Measurements from ENCODE around the gene KCNN1.

Gene KCNN1

DNA sequence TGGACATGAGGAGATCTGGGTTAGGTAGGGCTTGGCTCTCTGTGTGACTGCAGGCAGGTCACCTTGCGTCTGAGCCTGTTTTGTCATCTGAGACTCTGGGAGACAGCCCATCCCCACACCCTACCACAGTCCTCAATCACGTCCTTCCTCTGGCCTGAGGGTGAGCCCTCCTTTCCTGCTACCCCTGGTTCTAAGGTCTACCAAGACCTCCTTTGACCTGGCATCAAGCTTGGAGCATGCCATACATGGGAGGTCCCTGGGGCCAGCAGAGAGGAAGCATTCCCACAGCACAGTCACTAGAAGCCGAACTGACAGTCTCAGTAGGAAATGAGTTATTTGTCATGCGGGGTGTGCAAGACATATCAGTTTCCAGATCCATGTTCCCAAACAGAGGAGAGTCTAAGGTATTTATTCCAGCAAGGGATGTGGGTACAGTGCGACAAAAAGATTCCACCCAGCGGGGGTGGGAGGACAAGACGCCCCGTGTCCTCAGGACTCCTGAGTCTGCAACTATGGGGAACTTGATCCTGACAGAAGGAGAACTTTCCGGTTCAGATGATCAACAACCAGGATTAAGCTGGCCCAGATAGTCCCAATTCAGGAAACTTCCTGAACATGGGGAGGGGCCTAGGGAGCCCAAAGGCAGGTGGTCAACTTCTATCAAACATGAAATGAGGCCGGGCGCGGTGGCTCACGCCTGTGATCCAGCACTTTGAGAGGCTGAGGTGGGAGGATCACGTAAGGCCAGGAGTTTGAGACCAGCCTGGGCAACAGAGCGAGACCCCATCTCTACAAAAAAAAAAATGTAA, 50.6 kb downstream of the KCNN1 start:
- no peak for DNase-seq (ENCODE audit: low read depth)
- no peak overlapping the region for H3K4me3 ChIP-seq (ENCODE audit: low read depth, low read length)
- no peak for TF ChIP-seq POLR2A (IDR thresholded peaks at IDR 0.05; ENCODE audit: extremely low read depth, insufficient read length)
- TF ChIP-seq, protein P1, sequence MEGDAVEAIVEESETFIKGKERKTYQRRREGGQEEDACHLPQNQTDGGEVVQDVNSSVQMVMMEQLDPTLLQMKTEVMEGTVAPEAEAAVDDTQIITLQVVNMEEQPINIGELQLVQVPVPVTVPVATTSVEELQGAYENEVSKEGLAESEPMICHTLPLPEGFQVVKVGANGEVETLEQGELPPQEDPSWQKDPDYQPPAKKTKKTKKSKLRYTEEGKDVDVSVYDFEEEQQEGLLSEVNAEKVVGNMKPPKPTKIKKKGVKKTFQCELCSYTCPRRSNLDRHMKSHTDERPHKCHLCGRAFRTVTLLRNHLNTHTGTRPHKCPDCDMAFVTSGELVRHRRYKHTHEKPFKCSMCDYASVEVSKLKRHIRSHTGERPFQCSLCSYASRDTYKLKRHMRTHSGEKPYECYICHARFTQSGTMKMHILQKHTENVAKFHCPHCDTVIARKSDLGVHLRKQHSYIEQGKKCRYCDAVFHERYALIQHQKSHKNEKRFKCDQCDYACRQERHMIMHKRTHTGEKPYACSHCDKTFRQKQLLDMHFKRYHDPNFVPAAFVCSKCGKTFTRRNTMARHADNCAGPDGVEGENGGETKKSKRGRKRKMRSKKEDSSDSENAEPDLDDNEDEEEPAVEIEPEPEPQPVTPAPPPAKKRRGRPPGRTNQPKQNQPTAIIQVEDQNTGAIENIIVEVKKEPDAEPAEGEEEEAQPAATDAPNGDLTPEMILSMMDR (IDR thresholded peaks at IDR 0.05; ENCODE audit: low read depth, low read length) = no peak
- no peak for TF ChIP-seq MYC (IDR thresholded peaks at IDR 0.05; ENCODE audit: low read depth, low read length)
- TF ChIP-seq, protein P2, sequence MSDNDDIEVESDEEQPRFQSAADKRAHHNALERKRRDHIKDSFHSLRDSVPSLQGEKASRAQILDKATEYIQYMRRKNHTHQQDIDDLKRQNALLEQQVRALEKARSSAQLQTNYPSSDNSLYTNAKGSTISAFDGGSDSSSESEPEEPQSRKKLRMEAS (IDR thresholded peaks at IDR 0.05; ENCODE audit: low read depth, low read length) = no peak

DNA sequence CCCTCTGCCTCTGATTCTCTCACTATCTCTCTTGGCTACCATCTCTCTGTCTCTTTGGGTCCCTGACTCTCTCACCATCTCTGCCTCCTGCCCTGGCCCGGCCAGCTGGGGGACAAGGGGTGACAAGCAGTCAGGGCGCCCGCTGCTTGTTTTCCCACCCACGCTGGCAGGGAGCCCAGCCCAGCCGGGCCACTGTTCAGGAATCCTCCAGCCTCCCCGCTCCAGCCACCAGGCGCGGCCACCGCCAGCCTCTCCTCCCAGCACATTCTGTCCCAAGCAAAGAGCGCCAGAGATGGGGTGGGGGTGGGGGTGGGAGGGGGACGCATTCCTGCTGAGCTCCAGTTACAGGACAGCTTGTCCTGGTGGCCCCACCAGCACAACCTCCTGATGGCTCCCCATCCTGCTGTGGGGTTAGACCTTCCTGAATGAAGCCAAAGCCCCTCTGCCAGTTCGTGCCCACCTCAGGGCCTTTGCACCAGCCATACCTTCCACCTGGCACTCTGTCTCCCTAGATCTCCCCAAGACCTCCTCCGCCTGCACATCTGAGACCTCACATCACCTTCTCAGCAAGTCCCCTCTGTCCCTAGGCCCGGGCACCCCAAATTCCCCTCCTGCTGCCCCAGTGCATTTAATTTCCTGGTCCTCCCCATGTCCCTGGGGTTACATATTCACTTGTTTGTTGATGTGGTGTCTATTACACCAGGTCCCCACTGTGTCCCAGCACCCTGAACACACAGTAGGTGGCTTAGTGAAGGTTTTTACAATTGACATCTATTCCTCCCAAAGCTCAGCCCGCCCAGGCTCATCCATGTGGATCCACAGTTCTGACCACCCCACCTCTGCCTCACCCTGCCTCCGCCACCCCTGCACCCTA, 53.5 kb downstream of the KCNN1 start:
- DNase-seq (ENCODE audit: low read depth) = no peak
- TF ChIP-seq POLR2A (IDR thresholded peaks at IDR 0.05; ENCODE audit: extremely low read depth, insufficient read length) = no peak
- TF ChIP-seq, protein P1 (IDR thresholded peaks at IDR 0.05; ENCODE audit: low read depth, low read length) = no peak
- TF ChIP-seq, protein P2 (IDR thresholded peaks at IDR 0.05; ENCODE audit: low read depth, low read length) = no peak
- TF ChIP-seq MYC (IDR thresholded peaks at IDR 0.05; ENCODE audit: low read depth, low read length) = no peak

DNA sequence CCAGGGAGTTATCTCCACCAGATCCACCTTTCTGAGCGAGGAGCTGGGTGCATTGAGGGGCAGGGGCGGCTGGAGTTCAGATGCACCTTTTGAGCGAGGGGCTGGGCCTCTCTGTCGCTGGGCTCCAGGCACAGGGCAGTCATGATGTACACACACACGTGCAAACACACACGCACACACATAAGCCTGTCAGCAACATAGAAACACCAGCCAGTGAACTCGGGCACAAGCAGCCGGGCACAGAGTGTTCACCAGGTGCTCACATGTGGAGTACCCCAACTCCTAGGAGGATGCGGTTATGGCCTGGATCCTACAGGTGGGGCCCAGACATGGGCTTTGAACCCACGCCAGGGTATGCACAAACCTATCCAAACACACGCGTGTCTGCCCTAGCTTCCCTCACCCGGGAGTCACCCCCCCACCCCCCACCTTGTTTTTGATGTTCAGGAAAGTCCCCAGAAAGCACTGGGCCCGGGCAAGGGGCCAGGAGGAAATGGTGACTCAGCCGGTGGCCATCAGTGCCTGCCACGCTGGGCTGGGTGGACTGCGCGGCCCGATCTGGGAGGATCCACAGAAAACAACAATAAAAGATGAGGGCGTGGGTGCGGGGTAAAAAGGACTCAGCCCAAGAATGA, 54.3 kb downstream of the KCNN1 start:
- TF ChIP-seq, protein P1 (IDR thresholded peaks at IDR 0.05; ENCODE audit: low read depth, low read length) = no peak
- TF ChIP-seq, protein P2 (IDR thresholded peaks at IDR 0.05; ENCODE audit: low read depth, low read length) = no peak
- no peak for TF ChIP-seq MYC (IDR thresholded peaks at IDR 0.05; ENCODE audit: low read depth, low read length)
- DNase-seq (ENCODE audit: low read depth) = peak; percentile 65

More for the DNA sequence above, 53.5 kb downstream of the KCNN1 start:
- H3K4me3 ChIP-seq (ENCODE audit: low read depth, low read length) = no peak overlapping the region

DNA sequence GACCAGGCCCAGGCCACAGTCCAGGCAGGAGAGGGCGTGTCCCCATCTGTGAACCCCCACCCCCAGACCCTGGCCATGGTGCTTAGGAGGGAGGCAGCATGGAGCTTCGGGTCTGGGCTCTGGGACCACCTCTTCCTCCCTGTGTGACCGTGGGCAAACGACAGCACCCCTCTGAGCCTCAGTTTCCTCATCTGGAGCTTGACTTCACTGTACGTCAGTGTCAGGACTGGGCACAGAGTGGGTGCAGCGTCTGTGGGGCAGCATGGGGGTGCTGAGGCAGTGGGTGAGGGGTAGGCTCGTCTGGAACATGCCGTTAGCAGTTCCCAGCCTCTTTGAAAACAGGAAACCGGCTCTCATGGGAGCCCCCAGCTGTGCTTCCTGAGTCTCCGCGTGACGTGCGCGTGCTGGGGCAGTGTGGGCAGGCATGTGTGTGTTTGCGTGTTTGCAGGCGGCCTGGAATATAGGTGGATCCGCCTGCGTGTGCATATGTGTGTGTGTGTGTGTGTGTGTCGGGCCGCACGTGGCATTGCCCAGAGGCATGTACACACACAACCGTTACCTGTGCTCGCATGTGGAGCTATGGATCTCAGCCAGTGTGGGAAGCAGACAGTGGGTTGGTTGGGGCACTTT, 56.8 kb downstream of the KCNN1 start:
- DNase-seq (ENCODE audit: low read depth) = peak; percentile 93
- peak overlapping the region; percentile 71 for H3K4me3 ChIP-seq (ENCODE audit: low read depth, low read length)
- no peak for TF ChIP-seq POLR2A (IDR thresholded peaks at IDR 0.05; ENCODE audit: extremely low read depth, insufficient read length)
- TF ChIP-seq, protein P2 (IDR thresholded peaks at IDR 0.05; ENCODE audit: low read depth, low read length) = peak; percentile 97
- TF ChIP-seq, protein P1 (IDR thresholded peaks at IDR 0.05; ENCODE audit: low read depth, low read length) = no peak
- TF ChIP-seq MYC (IDR thresholded peaks at IDR 0.05; ENCODE audit: low read depth, low read length) = peak; percentile 97

More for the DNA sequence above, 54.3 kb downstream of the KCNN1 start:
- peak overlapping the region; percentile 71 for H3K4me3 ChIP-seq (ENCODE audit: low read depth, low read length)

DNA sequence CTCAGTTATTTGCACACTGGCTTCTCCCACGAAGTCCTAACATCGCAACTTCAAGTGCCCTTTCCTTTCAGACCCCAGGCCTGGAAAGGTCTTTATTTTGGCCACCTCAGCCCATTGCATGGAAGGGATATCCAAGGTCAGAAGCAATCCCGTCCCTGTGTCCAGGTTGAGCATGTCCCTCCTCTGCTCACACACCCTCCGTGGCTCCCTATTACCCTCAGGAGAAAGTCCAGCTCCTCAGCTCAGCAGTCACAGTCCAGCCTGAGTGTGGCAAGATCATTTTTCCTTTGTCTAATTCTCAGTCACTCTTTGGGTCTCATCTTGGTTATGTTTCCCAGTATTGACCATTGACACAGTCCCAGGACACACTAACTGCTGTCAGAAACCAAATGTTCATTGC, 60.2 kb downstream of the KCNN1 start:
- TF ChIP-seq MYC (IDR thresholded peaks at IDR 0.05; ENCODE audit: low read depth, low read length) = no peak
- TF ChIP-seq, protein P2 (IDR thresholded peaks at IDR 0.05; ENCODE audit: low read depth, low read length) = no peak
- TF ChIP-seq, protein P1 (IDR thresholded peaks at IDR 0.05; ENCODE audit: low read depth, low read length) = no peak
- TF ChIP-seq POLR2A (IDR thresholded peaks at IDR 0.05; ENCODE audit: extremely low read depth, insufficient read length) = no peak
- no peak overlapping the region for H3K4me3 ChIP-seq (ENCODE audit: low read depth, low read length)
- DNase-seq (ENCODE audit: low read depth) = no peak

Measured in NB4 (cell line).